Thyroid gland (tissue), 4 donors: ENCODE measurements around the gene CUEDC1. TPM values are rescaled to one million over a fixed set of nuclear protein-coding genes. Genes with fewer than 3 reads are reported as not detected.

Experiments
- DNase-seq, 2 donors: peaks; one replicate each; pipeline ENCODE4 v3.0.0-alpha.2; 2019
- H3K27ac ChIP-seq, 3 donors: fragments of 200-600 bp; sonication (generic); 1 replicate in 2 of 3; 2 replicates in 1 of 3; pipeline ENCODE4 v1.5.1; 2016 to 2019; ENCODE audit warnings: mild to moderate bottlenecking in 1 of 3, moderate library complexity in 1 of 3
- H3K27me3 ChIP-seq: fragments of 200-600 bp; sonication (generic); one replicate; pipeline ENCODE4 v1.5.1; 2019
- H3K36me3 ChIP-seq, 2 donors: fragments of 200-600 bp; sonication (generic); one replicate each; pipeline ENCODE4 v1.5.1; 2016 to 2019
- H3K4me1 ChIP-seq, 2 donors: fragments of 200-600 bp; sonication (generic); one replicate each; pipeline ENCODE4 v1.5.1; 2017 to 2019
- H3K4me3 ChIP-seq, 3 donors: fragments of 200-600 bp; sonication (generic); replicated peaks in 1 of 3; 1 replicate in 2 of 3; 2 replicates in 1 of 3; pipeline ENCODE4 v1.5.1; 2016; ENCODE audit warnings: mild to moderate bottlenecking in 1 of 3
- H3K9me3 ChIP-seq: fragments of 200-600 bp; sonication (generic); one replicate; pipeline ENCODE4 v1.5.1; 2017
- POLR2A ChIP-seq, 2 donors: fragments of 450-650 bp; IDR thresholded peaks; one replicate each; pipeline ENCODE4 v1.6.1; 2017; ENCODE audit warnings: antibody characterized with exemption in 2 of 2, mild to moderate bottlenecking in 2 of 2, moderate library complexity in 1 of 2
- WGBS, 2 donors: methylation state at CpG; one replicate each; pipeline ENCODE4 v1.1.5; 2017; 5-methylcytosine and 5-hydroxymethylcytosine counted together
- intact Hi-C: fragments of 100-400 bp; cut with DNase I; formaldehyde crosslinking; loops from one replicate; pipeline ENCODE4 v1.15.1; 2023
- small RNA-seq: library from RNA; depleted of rRNA; stranded (forward); fragments of <200 nt; gene quantifications from one replicate; pipeline ENCODE3, GENCODE V24; 2016
- total RNA-seq, 4 donors: library from RNA; depleted of rRNA; stranded (reverse); fragments of >200 nt; gene quantifications; one replicate each; pipeline ENCODE4 v1.2.3, GENCODE V29; 2016
- TF ChIP-seq, protein P1 (sequence below), 6 experiments: fragments of 200-600 bp in 3 of 6; fragments of 450-650 bp in 3 of 6; sonication (generic) in 3 of 6; IDR thresholded peaks; one replicate each; pipeline ENCODE4 v1.5.1; 2016 to 2019; ENCODE audit warnings: antibody characterized with exemption in 6 of 6, mild to moderate bottlenecking in 2 of 6, inconsistent platforms in 1 of 6, moderate library complexity in 1 of 6

CUEDC1 gene
- total RNA-seq, 4 donors from 2014 or later: 25.6 to 32.3 (median 29.9) TPM

DNA sequence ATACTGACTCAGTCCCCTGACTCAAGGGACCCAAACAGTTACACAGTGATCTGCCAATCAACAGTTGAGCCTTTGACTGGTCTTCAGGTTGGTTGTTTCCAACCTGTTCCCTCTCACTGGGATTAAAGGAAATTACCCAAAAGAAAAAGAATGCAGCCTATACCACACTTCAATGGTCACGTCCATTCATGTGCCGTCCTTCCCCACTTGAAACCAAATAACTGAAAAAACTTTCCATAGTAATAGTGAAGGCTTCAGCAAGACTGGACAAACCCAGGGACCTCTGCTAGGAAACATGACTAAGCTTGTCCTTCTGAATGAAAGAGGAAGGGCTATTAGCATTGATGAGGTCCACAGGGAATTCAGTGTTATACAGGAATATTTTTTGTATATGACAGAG lies 135.9 kb downstream of the CUEDC1 start:
- peaks cover 8 to 12% of the 10 kb centered on the region in 2 donors for H3K4me1 ChIP-seq
- peak in 1 of 2 donors; percentile 16 for TF ChIP-seq POLR2A (IDR thresholded peaks at IDR 0.05)
- TF ChIP-seq, protein P1, sequence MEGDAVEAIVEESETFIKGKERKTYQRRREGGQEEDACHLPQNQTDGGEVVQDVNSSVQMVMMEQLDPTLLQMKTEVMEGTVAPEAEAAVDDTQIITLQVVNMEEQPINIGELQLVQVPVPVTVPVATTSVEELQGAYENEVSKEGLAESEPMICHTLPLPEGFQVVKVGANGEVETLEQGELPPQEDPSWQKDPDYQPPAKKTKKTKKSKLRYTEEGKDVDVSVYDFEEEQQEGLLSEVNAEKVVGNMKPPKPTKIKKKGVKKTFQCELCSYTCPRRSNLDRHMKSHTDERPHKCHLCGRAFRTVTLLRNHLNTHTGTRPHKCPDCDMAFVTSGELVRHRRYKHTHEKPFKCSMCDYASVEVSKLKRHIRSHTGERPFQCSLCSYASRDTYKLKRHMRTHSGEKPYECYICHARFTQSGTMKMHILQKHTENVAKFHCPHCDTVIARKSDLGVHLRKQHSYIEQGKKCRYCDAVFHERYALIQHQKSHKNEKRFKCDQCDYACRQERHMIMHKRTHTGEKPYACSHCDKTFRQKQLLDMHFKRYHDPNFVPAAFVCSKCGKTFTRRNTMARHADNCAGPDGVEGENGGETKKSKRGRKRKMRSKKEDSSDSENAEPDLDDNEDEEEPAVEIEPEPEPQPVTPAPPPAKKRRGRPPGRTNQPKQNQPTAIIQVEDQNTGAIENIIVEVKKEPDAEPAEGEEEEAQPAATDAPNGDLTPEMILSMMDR (IDR thresholded peaks at IDR 0.05): no peak
- no peak overlapping the region for H3K27ac ChIP-seq
- no peak overlapping the region for H3K4me3 ChIP-seq
- WGBS, 2 donors: 21 to 36% methylated on average over 2 of the region's 2 CpGs
- peak; percentile 23 to 42 for DNase-seq
- H3K9me3 ChIP-seq: no peaks in the 10 kb centered on the region
- intact Hi-C loops: no loop called here
- no peaks in the 10 kb centered on the region for H3K36me3 ChIP-seq
- no peaks in the 10 kb centered on the region for H3K27me3 ChIP-seq

DNA sequence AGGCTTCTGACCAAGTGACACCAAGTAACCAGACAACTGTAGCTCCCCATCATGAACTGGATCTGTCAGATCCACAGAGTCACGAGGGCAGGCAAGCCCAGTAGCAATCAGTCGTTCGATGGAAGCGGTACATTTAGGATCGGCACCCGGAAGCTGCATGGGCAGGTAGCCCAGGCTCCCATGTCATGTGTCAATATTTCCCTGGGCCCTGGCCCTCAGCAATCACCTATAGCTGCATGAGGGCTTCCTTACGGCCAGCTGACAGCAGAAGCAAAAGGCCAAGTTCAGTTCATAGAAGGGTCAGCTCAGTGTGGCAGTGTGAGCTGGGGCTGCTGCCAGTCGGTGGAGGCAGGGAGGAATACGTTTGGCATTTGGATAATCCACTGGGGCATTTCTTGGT lies 137.1 kb downstream of the CUEDC1 start:
- Histone ChIP-seq H3K27ac (no peak overlapping the region), H3K27me3 (no peaks in the 10 kb centered on the region), H3K36me3 (no peaks in the 10 kb centered on the region), H3K9me3 (no peaks in the 10 kb centered on the region), H3K4me3 (no peak overlapping the region), H3K4me1 (peaks cover 8 to 12% of the 10 kb centered on the region in 2 donors)
- TF ChIP-seq, protein P1 (IDR thresholded peaks at IDR 0.05): no peak
- TF ChIP-seq POLR2A (IDR thresholded peaks at IDR 0.05): no peak
- no peak for DNase-seq
- WGBS, 2 donors: 90 to 94% methylated on average over 8 to 9 of the region's 9 CpGs
- intact Hi-C loops: no loop called here

DNA sequence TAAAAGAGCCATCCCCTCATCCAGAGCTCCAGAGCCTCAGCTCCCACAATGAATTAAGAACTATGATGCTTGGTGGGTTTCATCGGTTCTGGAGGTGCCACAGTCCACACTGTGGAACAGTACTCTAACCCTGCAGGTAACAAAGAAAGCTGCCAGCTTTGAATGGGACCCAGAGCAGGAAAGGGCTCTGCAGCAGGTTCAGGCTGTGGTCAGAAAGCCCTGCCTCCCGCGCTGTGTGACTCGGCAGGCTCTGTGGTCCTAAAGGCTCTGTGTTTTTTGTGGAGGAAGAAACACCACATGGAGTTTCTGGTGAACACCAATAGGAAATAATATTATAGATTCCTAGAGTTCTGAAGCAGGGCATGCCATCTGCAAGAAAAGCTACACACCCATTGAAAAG lies 137.9 kb downstream of the CUEDC1 start:
- Histone ChIP-seq H3K36me3 (no peaks in the 10 kb centered on the region), H3K4me3 (no peak overlapping the region), H3K27ac (no peak overlapping the region), H3K9me3 (no peaks in the 10 kb centered on the region), H3K4me1 (peaks cover 8 to 12% of the 10 kb centered on the region in 2 donors), H3K27me3 (no peaks in the 10 kb centered on the region)
- intact Hi-C loops: no loop called here
- 86 to 94% methylated on average over 4 of the region's 4 CpGs for WGBS, 2 donors
- TF ChIP-seq POLR2A (IDR thresholded peaks at IDR 0.05): no peak
- TF ChIP-seq, protein P1 (IDR thresholded peaks at IDR 0.05): no peak
- no peak for DNase-seq

DNA sequence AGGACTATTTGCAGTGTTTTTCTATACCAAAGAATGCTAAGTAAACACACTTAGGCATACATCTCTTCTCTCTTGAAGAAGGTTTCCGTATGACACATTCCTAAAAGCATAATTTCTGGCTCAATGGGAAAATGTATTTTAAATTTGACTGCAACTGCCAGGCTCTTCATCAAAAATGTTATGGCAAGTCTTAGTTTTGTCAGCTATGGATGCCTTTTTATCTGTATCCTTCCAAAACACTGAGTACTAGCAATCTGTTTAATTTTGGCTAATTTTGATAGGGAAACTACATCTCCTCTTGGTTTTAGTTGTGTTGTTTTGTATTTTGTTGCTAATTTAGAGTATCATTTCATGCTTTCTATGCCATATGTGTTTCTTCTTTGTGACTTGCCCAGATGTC lies 140.8 kb downstream of the CUEDC1 start:
- TF ChIP-seq, protein P1 (IDR thresholded peaks at IDR 0.05): no peak
- no peak for TF ChIP-seq POLR2A (IDR thresholded peaks at IDR 0.05)
- WGBS, 2 donors: 78 to 79% methylated on average over 1 of the region's 1 CpG
- Histone ChIP-seq H3K9me3 (no peaks in the 10 kb centered on the region), H3K4me3 (no peak overlapping the region), H3K4me1 (peaks cover 5 to 17% of the 10 kb centered on the region in 2 donors), H3K27ac (no peak overlapping the region), H3K36me3 (no peaks in the 10 kb centered on the region), H3K27me3 (no peaks in the 10 kb centered on the region)
- no peak for DNase-seq
- intact Hi-C loops: no loop called here

DNA sequence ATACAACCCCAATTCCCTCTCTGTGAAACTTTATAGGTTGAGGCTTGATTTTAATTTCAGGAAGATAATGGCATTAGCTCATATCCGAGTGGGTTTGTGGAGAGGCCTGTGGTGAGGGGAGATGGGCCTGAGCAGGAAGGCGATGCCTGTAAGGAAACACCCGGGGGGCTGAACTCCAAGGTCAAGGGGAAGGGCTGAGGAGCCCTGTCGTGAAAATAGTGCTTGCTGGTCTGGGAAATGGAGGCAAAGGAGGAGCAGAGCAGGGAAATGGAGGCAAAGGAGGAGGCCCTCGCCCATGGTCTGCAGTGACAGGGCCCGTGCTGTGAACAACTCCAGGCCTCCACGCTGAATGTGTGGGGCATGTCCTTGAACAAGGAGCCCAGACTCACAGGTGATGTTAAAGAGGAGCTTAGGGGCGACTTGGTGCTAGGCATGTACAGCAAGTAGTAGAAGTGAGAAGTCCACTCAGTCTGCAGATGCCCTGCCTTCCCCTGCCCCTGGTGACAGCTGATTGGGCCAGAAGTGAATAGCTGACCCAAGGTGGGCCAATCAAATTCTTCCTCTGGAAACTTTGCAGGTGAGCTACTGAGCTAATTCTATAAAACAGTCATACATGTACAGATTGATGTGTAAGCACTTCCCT lies 143.5 kb downstream of the CUEDC1 start:
- no peak for DNase-seq
- Histone ChIP-seq H3K36me3 (no peaks in the 10 kb centered on the region), H3K27ac (no peak overlapping the region), H3K9me3 (no peaks in the 10 kb centered on the region), H3K4me3 (no peak overlapping the region), H3K27me3 (no peaks in the 10 kb centered on the region), H3K4me1 (peaks cover 0 to 17% of the 10 kb centered on the region in 2 donors)
- no peak for TF ChIP-seq POLR2A (IDR thresholded peaks at IDR 0.05)
- TF ChIP-seq, protein P1 (IDR thresholded peaks at IDR 0.05): no peak
- WGBS, 2 donors: 75 to 76% methylated on average over 8 of the region's 8 CpGs
- intact Hi-C loops: no loop called here

Small RNA genes within 50 kb of the gene (small RNA-seq; reads per million reads assigned to genes)
- not detected for gene AC015813.4

Other genes starting within 250 kb of the CUEDC1 start
- gene CCDC182, start 210.1 kb downstream of the CUEDC1 start, total RNA-seq: not detected
- 10 to 100 TPM; 23.6 to 44.3 (median 34.8) TPM for gene MRPS23, start 105.4 kb downstream of the CUEDC1 start, total RNA-seq
- 100 to 1,000 TPM in 1 of 4 donors, 10 to 100 TPM in 3; 88.5 to 147 (median 91.4) TPM for gene VEZF1, start 32.8 kb upstream of the CUEDC1 start, total RNA-seq
- gene SRSF1, start 51.8 kb upstream of the CUEDC1 start, total RNA-seq: 100 to 1,000 TPM; 181 to 266 (median 214) TPM
- 10 to 100 TPM; 35.6 to 51.0 (median 41.2) TPM for gene DYNLL2, start 128.0 kb upstream of the CUEDC1 start, total RNA-seq
- gene OR4D1, start 193.0 kb upstream of the CUEDC1 start, total RNA-seq: not detected
- not detected for gene OR4D2, start 211.6 kb upstream of the CUEDC1 start, total RNA-seq
- not detected for gene EPX, start 237.3 kb upstream of the CUEDC1 start, total RNA-seq